ENCODE data around the gene RBM39. TPM values are rescaled to one million over a fixed set of nuclear protein-coding genes. Genes with fewer than 3 reads are reported as not detected.
A peak's percentile ranks its signal among the peaks of the same experiment; 100 is the strongest.

The RBM39 gene
- total and polyA plus RNA-seq, 9 of the 15 experiments (the other 6 are each of a cell fraction or from before 2014, with no cell fraction given): 143 to 319 (median 228) TPM

- TF ChIP-seq POLR2B (IDR thresholded peaks at IDR 0.05; ENCODE audit: low read depth, partially characterized antibody) (peak; percentile 60), NFATC3 (IDR thresholded peaks at IDR 0.05) (no peak), DIDO1 (tag; IDR thresholded peaks at IDR 0.05; ENCODE audit: low read depth) (peak; percentile 88), TAF15 (IDR thresholded peaks at IDR 0.05; ENCODE audit: low read depth, low read length) (no peak), FOS (IDR thresholded peaks at IDR 0.05; ENCODE audit: extremely low read depth, insufficient read length) (no peak), ZNF41 (CRISPR knock-in tag; conservative IDR thresholded peaks at IDR 0.05) (no peak), HINFP (tag; conservative IDR thresholded peaks at IDR 0.05; ENCODE audit: low read depth) (no peak), BRF1 (IDR thresholded peaks at IDR 0.05; ENCODE audit: borderline replicate concordance, extremely low read depth, insufficient read length) (no peak), CHCHD3 (CRISPR knock-in tag; IDR thresholded peaks at IDR 0.05) (no peak), MBD2 (IDR thresholded peaks at IDR 0.05; ENCODE audit: borderline replicate concordance, low read depth) (peak; percentile 77), KAT2B (IDR thresholded peaks at IDR 0.05; ENCODE audit: low read depth, low read length) (no peak), USF1 (CRISPR knock-in tag; IDR thresholded peaks at IDR 0.05) (no peak), NR2C2 (CRISPR knock-in tag; IDR thresholded peaks at IDR 0.05) (peak; percentile 99), NR2C2 (tag; IDR thresholded peaks at IDR 0.05) (peak; percentile 100), NR2C1 (IDR thresholded peaks at IDR 0.05) (peak; percentile 99), NR2C1 (tag; IDR thresholded peaks at IDR 0.05) (peak; percentile 99), SMARCA5 (IDR thresholded peaks at IDR 0.05) (no peak), YY1 (IDR thresholded peaks at IDR 0.05; ENCODE audit: borderline replicate concordance in 1 of 3, control insufficient read depth in 1 of 3, extremely low read depth in 1 of 3, insufficient read depth in 3 of 3, insufficient read length in 1 of 3, insufficient replicate concordance in 2 of 3, low read depth in 1 of 3, low read length in 2 of 3) (peak in 2 of 3 experiments; percentile 29 to 71), MBD1 (CRISPR knock-in tag; IDR thresholded peaks at IDR 0.05) (no peak), DPF2 (IDR thresholded peaks at IDR 0.05) (no peak), TBL1XR1 (IDR thresholded peaks at IDR 0.05; ENCODE audit: low read length in 2 of 2) (peak in 1 of 2 experiments; percentile 73; a peak in 2 of 4 replicates), C11orf30 (IDR thresholded peaks at IDR 0.05; ENCODE audit: low read depth) (peak; percentile 97), ELF1 (tag; IDR thresholded peaks at IDR 0.05) (peak; percentile 77; the same call in 1 of the 2 replicates), POU5F1 (IDR thresholded peaks at IDR 0.05; ENCODE audit: borderline replicate concordance, low read depth, low read length, partially characterized antibody) (peak; percentile 5), SMARCA4 (IDR thresholded peaks at IDR 0.05) (no peak)
Observed at GRCh38 chr20:35699127-35699956, 42.7 kb downstream of the RBM39 start, which contains the start of the genes NFS1 and ROMO1 (continued).
